ENCODE results near the gene SPTB.
A peak's percentile ranks its signal among the peaks of the same experiment; 100 is the strongest.

Gene SPTB

GRCh38 chr14:64848239-64848638 lies 31.5 kb downstream of the SPTB start:
- no peak for DNase-seq

GRCh38 chr14:64846319-64846718 lies 33.4 kb downstream of the SPTB start:
- DNase-seq, result no peak

- no peak for DNase-seq
Measured at GRCh38 chr14:64845878-64846277, 33.8 kb downstream of the SPTB start.

- no peak for DNase-seq
Measured at GRCh38 chr14:64844969-64845536, 34.7 kb downstream of the SPTB start.

GRCh38 chr14:64844272-64844671 lies 35.4 kb downstream of the SPTB start:
- peak; percentile 34 for DNase-seq

GRCh38 chr14:64843548-64843947 lies 36.2 kb downstream of the SPTB start:
- no peak for DNase-seq

- DNase-seq, result no peak
Measured at GRCh38 chr14:64841772-64842750, 37.6 kb downstream of the SPTB start.

GRCh38 chr14:64841121-64841651 lies 38.5 kb downstream of the SPTB start:
- no peak for DNase-seq

GRCh38 chr14:64838656-64839055 lies 41.1 kb downstream of the SPTB start:
- DNase-seq, result no peak

GRCh38 chr14:64835431-64835830 lies 44.3 kb downstream of the SPTB start:
- no peak for DNase-seq

- no peak for DNase-seq
Measured at GRCh38 chr14:64834965-64835364, 44.7 kb downstream of the SPTB start.

GRCh38 chr14:64831419-64831818 lies 48.3 kb downstream of the SPTB start:
- no peak for DNase-seq

GRCh38 chr14:64830961-64831360 lies 48.7 kb downstream of the SPTB start:
- no peak for DNase-seq

- DNase-seq, result no peak
Measured at GRCh38 chr14:64828071-64828470, 51.6 kb downstream of the SPTB start.

- DNase-seq, result peak; percentile 7
Measured at GRCh38 chr14:64826845-64827244, 52.9 kb downstream of the SPTB start.

- no peak for DNase-seq
Measured at GRCh38 chr14:64826333-64826732, 53.4 kb downstream of the SPTB start.

- DNase-seq, result no peak
Measured at GRCh38 chr14:64825509-64825908, 54.2 kb downstream of the SPTB start.

GRCh38 chr14:64825006-64825405 lies 54.7 kb downstream of the SPTB start:
- DNase-seq, result no peak

GRCh38 chr14:64824471-64824870 lies 55.2 kb downstream of the SPTB start:
- DNase-seq, result no peak

GRCh38 chr14:64823305-64823861 lies 56.3 kb downstream of the SPTB start:
- DNase-seq, result no peak

- no peak for DNase-seq
Measured at GRCh38 chr14:64821651-64822050, 58.1 kb downstream of the SPTB start.

GRCh38 chr14:64818151-64818550 lies 61.6 kb downstream of the SPTB start:
- DNase-seq, result no peak

GRCh38 chr14:64817631-64818030 lies 62.1 kb downstream of the SPTB start:
- no peak for DNase-seq

Measured in SIG-M5 (cell line).